DMS79 (cell line): Measurements from ENCODE around the gene DEFB116.
"Not testable (repeated sequence)": the region's sequence is repeated elsewhere in the genome, so short reads cannot be mapped to it uniquely, and the experiment has no call there.

Source experiments
- DNase-seq: peaks from one replicate; lab custom pipeline; 2025; lab: John Stamatoyannopoulos, UW

DEFB116 gene

DNA sequence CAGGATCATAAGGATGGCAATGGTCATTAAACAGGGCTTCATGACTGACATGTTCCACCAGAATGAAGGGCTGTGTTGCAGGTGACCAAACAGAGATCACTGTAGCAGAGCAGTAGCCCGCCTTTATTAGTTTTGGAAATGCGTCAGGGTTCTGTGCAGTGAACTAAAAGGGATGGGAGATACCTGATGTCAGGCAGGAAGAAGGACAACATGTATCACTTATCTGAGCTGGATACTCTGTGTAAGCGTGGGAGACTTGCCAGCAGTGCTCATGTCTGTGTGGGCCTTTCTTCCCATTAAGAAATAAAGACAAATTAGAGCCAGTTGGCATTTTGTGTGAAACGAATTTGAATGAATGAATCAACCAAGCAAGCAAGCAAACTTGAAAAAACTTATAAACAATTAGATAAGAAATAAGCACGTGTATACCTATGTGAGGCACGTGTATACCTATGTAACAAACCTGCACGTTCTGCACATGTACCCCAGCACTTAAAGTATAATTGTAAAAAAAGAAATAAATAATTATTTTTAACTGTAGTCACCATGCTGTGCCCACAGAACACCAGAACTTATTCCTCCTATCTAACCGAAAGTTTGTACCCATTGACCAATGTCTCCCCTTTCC is at the start of gene DEFB116:
Gene DEFB116, minus strand, starts transcription at position 51 of the 628 bp plus-strand sequence. Its CDS starts 0 bp downstream, at position 51.
- DNase-seq: no peak

- no peak for DNase-seq
Observed at GRCh38 chr20:31355981-31356380, 47.6 kb upstream of the DEFB116 start.

DNA sequence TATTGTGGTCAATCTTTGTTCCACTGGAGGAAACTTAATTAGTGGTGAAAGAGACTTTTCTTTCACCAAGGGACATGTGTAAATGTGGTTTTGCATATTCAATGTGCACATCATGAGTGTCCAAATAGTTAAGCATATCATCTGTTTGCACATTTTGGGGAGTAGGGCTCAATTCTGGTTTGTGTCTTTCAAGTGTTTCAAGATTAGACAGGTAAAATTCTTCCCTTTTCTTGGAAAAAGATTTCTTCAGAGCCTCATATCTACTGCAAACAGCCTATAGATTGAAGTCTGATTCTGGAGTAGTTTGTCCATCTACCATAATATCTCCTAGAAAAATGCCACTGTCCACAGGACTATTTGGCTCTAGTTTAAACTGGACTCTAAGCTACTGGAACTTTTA is 33.1 kb upstream of the DEFB116 start:
- no peak for DNase-seq

DNA sequence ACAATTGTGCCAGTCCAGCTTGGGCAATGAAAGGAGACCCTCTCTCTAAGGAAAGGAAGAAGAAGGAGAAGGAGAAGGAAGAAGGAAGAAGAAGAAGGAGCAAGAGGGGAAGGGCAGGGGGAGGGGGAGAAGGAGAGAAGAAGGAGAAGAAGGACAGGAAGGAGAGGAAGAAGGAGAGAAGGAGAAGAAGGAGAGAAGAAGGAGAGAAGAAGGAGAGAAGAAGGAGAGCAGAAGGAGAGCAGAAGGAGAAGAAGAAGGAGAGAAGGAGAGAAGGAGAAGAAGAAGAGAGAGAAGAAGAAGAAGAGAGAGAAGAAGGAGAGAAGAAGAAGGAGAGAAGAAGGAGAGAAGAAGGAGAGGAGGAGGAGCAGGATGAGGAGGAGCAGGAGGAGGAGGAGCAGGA is 22.5 kb upstream of the DEFB116 start:
- DNase-seq: no peak

DNA sequence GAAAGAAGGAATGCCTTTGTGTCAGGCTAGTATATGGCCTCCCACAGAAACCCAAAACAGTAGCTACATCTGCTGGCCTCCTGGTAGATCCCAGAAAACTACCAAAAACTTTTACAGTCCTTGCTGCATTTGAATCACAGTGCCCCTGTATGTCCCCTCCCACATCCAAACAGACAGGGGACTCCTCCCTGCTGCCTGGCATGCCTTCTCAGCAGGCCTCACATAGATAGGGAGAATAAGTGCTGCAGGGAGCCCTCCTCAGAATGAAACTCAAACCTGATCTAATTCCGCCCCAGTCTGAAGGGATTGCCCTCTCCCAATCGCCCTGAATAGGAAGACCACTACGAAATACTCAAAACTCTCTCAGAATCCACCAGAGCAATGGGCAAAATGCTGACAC is 14.1 kb upstream of the DEFB116 start:
- DNase-seq: no peak

DNA sequence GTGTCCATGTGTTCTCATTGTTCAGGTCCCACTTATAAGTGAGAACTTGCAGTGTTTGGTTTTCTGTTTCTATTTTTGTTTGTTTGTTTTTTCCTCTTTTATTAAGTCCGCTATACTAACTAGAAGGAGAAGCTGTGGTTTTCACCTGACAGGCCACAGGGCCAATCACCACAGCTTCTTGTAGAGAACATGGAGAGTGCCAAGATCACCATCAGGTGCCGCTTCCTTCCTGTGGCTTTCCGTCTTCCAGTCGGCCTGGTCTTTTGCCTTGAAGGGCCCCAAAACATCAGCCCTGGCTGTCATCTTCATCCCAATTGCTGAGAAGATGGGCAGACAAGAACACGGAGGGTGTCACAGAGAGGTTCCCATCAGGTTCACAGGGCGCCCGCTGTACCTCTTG is 23.4 kb downstream of the DEFB116 start:
- DNase-seq: not testable (repeated sequence)

DNA sequence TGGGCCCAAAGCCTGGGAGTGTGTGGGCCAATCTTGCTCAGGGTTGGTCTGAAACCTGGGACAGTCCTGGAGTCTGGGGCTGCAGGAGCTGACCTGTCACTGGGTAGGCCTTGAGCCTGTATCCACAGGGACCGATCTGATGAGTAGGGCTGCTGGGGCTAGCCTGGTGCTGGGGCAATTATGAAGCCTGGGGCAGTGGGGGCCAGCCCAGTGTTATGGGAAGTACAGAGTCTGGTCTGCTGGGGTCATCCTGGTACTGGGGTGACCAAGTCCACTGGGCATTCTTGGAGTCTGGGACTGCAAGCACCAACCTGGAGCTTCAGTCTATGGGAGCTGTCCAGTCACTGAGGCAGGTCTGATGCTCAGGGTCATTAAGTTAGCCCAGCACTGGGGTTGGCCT is 30.2 kb downstream of the DEFB116 start:
- no peak for DNase-seq

- no peak for DNase-seq
Observed at GRCh38 chr20:31274441-31274840, 33.9 kb downstream of the DEFB116 start.

- DNase-seq: no peak
Observed at GRCh38 chr20:31260326-31260932, 48.0 kb downstream of the DEFB116 start.

- no peak for DNase-seq
Observed at GRCh38 chr20:31257364-31257763, 51.0 kb downstream of the DEFB116 start, which contains the start of gene DEFB115. Gene DEFB115 (plus strand): TSS chr20:31257664. CDS start chr20:31257664, 0 bp downstream.

DNA sequence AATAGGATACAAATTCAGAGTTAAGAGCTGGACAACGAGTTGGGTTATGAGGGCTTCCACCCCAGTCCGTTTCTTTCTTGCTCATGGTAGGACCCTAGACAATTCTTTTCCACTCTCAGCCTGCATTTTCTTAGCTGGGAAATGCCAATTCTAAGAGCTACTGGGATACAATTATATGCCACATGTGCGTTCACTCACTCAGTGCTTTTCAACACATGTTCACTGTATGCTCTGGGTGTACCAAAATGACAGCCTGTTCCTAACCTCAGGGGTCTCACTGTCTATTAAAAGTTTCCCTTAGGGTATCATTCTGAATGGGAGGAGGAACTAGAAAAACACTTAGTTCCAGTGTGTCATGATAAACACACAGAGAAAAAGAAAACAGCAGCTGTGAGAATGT is 51.4 kb downstream of the DEFB116 start:
- no peak for DNase-seq
